HG02798 (cell line): ENCODE data around the gene ALOXE3.

ENCODE experiments used
- ATAC-seq: cut with Tn5 transposase; IDR thresholded peaks from one replicate; pipeline ENCODE4 v1.9.1; 2021; ENCODE audit warnings: mild to moderate bottlenecking; ENCODE audit not compliant: unreplicated experiment, poor library complexity

ALOXE3 gene

GRCh38 chr17:8142887-8143580 lies 24.7 kb upstream of the ALOXE3 start:
- ATAC-seq = no peak

- no peak for ATAC-seq
Observed at GRCh38 chr17:8142158-8142886, 24.0 kb upstream of the ALOXE3 start.

GRCh38 chr17:8141741-8142140 lies 23.4 kb upstream of the ALOXE3 start:
- ATAC-seq = no peak

- no peak for ATAC-seq
Observed at GRCh38 chr17:8141045-8141444, 22.7 kb upstream of the ALOXE3 start.

GRCh38 chr17:8140065-8141029 lies 22.0 kb upstream of the ALOXE3 start:
- no peak for ATAC-seq

GRCh38 chr17:8138672-8139371 lies 20.5 kb upstream of the ALOXE3 start:
- peak; percentile 89 for ATAC-seq

- ATAC-seq = no peak
Observed at GRCh38 chr17:8138374-8138671, 20.0 kb upstream of the ALOXE3 start.

- no peak for ATAC-seq
Observed at GRCh38 chr17:8137645-8138373, 19.5 kb upstream of the ALOXE3 start.

- no peak for ATAC-seq
Observed at GRCh38 chr17:8133941-8134340, 15.6 kb upstream of the ALOXE3 start.

GRCh38 chr17:8133399-8133798 lies 15.1 kb upstream of the ALOXE3 start:
- ATAC-seq = no peak

- ATAC-seq = no peak
Observed at GRCh38 chr17:8131844-8132441, 13.6 kb upstream of the ALOXE3 start.

GRCh38 chr17:8128125-8128784 lies 9.9 kb upstream of the ALOXE3 start:
- ATAC-seq = no peak

GRCh38 chr17:8126491-8127066 lies 8.3 kb upstream of the ALOXE3 start:
- ATAC-seq = peak; percentile 34

- ATAC-seq = no peak
Observed at GRCh38 chr17:8125947-8126490, 7.7 kb upstream of the ALOXE3 start.

- peak; percentile 28 for ATAC-seq
Observed at GRCh38 chr17:8125154-8125946, 7.0 kb upstream of the ALOXE3 start.

GRCh38 chr17:8124350-8125153 lies 6.2 kb upstream of the ALOXE3 start:
- no peak for ATAC-seq
